ENCODE data around the gene C21orf91.

C21orf91 gene

GRCh38 chr21:17819114-17819876 lies at the start of gene C21orf91:
Gene C21orf91 (minus strand): TSS chr21:17819356. CDS start chr21:17818318, 1,038 bp downstream.
- DNase-seq: peak; percentile 92 to 94

GRCh38 chr21:17866590-17866989 lies 47.4 kb upstream of the C21orf91 start:
- DNase-seq: no peak

GRCh38 chr21:17859661-17860060 lies 40.5 kb upstream of the C21orf91 start:
- no peak for DNase-seq

GRCh38 chr21:17858747-17859146 lies 39.6 kb upstream of the C21orf91 start:
- no peak for DNase-seq

GRCh38 chr21:17854745-17855144 lies 35.6 kb upstream of the C21orf91 start:
- DNase-seq: no peak

- DNase-seq: no peak
Observed at GRCh38 chr21:17853393-17854275, 34.5 kb upstream of the C21orf91 start.

GRCh38 chr21:17848228-17848627 lies 29.1 kb upstream of the C21orf91 start:
- DNase-seq: no peak

- DNase-seq: no peak
Observed at GRCh38 chr21:17841103-17841502, 21.9 kb upstream of the C21orf91 start.

- DNase-seq: no peak
Observed at GRCh38 chr21:17834639-17835354, 15.6 kb upstream of the C21orf91 start.

- DNase-seq: no peak
Observed at GRCh38 chr21:17829472-17829871, 10.3 kb upstream of the C21orf91 start.

- no peak for DNase-seq
Observed at GRCh38 chr21:17828223-17828622, 9.1 kb upstream of the C21orf91 start.

GRCh38 chr21:17823846-17824245 lies 4.7 kb upstream of the C21orf91 start:
- DNase-seq: no peak

- no peak for DNase-seq
Observed at GRCh38 chr21:17821121-17821520, 2.0 kb upstream of the C21orf91 start.

GRCh38 chr21:17819877-17820229 lies 697 bp upstream of the C21orf91 start:
- peak in 1 of 2 donors; percentile 8 for DNase-seq

- DNase-seq: peak; percentile 34 to 44
Observed at GRCh38 chr21:17818186-17819113, 706 bp downstream of the C21orf91 start.

- no peak for DNase-seq
Observed at GRCh38 chr21:17813353-17813752, 5.8 kb downstream of the C21orf91 start.

- no peak for DNase-seq
Observed at GRCh38 chr21:17805966-17806365, 13.2 kb downstream of the C21orf91 start.

GRCh38 chr21:17803536-17803935 lies 15.6 kb downstream of the C21orf91 start:
- no peak for DNase-seq

GRCh38 chr21:17802572-17802971 lies 16.6 kb downstream of the C21orf91 start:
- DNase-seq: no peak

GRCh38 chr21:17799414-17800164 lies 19.6 kb downstream of the C21orf91 start:
- no peak for DNase-seq

- DNase-seq: no peak
Observed at GRCh38 chr21:17798796-17799195, 20.4 kb downstream of the C21orf91 start.

Measured in activated CD4-positive, alpha-beta T cell treated with anti-CD3 and anti-CD28 coated beads for 4 hours (primary cell).